Measurements from ENCODE around the gene SECTM1.
"Not testable (repeated sequence)": the region's sequence is repeated elsewhere in the genome, so short reads cannot be mapped to it uniquely, and the experiment has no call there.

Gene SECTM1

GRCh38 chr17:82369211-82369610, 35.6 kb upstream of the SECTM1 start:
- TF ChIP-seq POLR2A (IDR thresholded peaks at IDR 0.05; ENCODE audit: extremely low read depth, insufficient read length) (no peak), MYC (IDR thresholded peaks at IDR 0.05; ENCODE audit: low read depth, low read length) (no peak), CTCF (IDR thresholded peaks at IDR 0.05; ENCODE audit: low read depth, low read length) (no peak), MAX (IDR thresholded peaks at IDR 0.05; ENCODE audit: low read depth, low read length) (no peak)
- no peak overlapping the region for H3K4me3 ChIP-seq (ENCODE audit: low read depth, low read length)
- DNase-seq (ENCODE audit: low read depth), result no peak

- TF ChIP-seq MYC (IDR thresholded peaks at IDR 0.05; ENCODE audit: low read depth, low read length), result no peak
- peak; percentile 78 for TF ChIP-seq POLR2A (IDR thresholded peaks at IDR 0.05; ENCODE audit: extremely low read depth, insufficient read length)
- DNase-seq (ENCODE audit: low read depth), result peak; percentile 82
- H3K4me3 ChIP-seq (ENCODE audit: low read depth, low read length), result no peak overlapping the region
Observed at GRCh38 chr17:82367724-82368524, 34.4 kb upstream of the SECTM1 start.

- no peak for TF ChIP-seq MAX (IDR thresholded peaks at IDR 0.05; ENCODE audit: low read depth, low read length)
- TF ChIP-seq CTCF (IDR thresholded peaks at IDR 0.05; ENCODE audit: low read depth, low read length), result no peak
- no peak for TF ChIP-seq MYC (IDR thresholded peaks at IDR 0.05; ENCODE audit: low read depth, low read length)
- TF ChIP-seq POLR2A (IDR thresholded peaks at IDR 0.05; ENCODE audit: extremely low read depth, insufficient read length), result no peak
- DNase-seq (ENCODE audit: low read depth), result no peak
- no peak overlapping the region for H3K4me3 ChIP-seq (ENCODE audit: low read depth, low read length)
Observed at GRCh38 chr17:82366749-82367148, 33.2 kb upstream of the SECTM1 start.

- TF ChIP-seq POLR2A (IDR thresholded peaks at IDR 0.05; ENCODE audit: extremely low read depth, insufficient read length) (no peak), MAX (IDR thresholded peaks at IDR 0.05; ENCODE audit: low read depth, low read length) (no peak), MYC (IDR thresholded peaks at IDR 0.05; ENCODE audit: low read depth, low read length) (no peak), CTCF (IDR thresholded peaks at IDR 0.05; ENCODE audit: low read depth, low read length) (no peak)
- DNase-seq (ENCODE audit: low read depth), result no peak
- H3K4me3 ChIP-seq (ENCODE audit: low read depth, low read length), result no peak overlapping the region
Observed at GRCh38 chr17:82365606-82366295, 32.2 kb upstream of the SECTM1 start.

GRCh38 chr17:82361885-82362633, 28.5 kb upstream of the SECTM1 start:
- TF ChIP-seq MYC (IDR thresholded peaks at IDR 0.05; ENCODE audit: low read depth, low read length) (no peak), CTCF (IDR thresholded peaks at IDR 0.05; ENCODE audit: low read depth, low read length) (no peak), POLR2A (IDR thresholded peaks at IDR 0.05; ENCODE audit: extremely low read depth, insufficient read length) (no peak), MAX (IDR thresholded peaks at IDR 0.05; ENCODE audit: low read depth, low read length) (no peak)
- H3K4me3 ChIP-seq (ENCODE audit: low read depth, low read length), result no peak overlapping the region
- no peak for DNase-seq (ENCODE audit: low read depth)

GRCh38 chr17:82359451-82360074, 26.0 kb upstream of the SECTM1 start:
- H3K4me3 ChIP-seq (ENCODE audit: low read depth, low read length); DNase-seq (ENCODE audit: low read depth): not testable (repeated sequence)

Data from NB4 (cell line).